Keratinocyte (primary cell): ENCODE results near the gene ZNF275.

Experiments
- CTCF ChIP-seq, 3 experiments: IDR thresholded peaks in 1 of 3; conservative IDR thresholded peaks in 1 of 3; optimal IDR thresholded peaks in 1 of 3; 2 replicates in 2 of 3; 3 replicates in 1 of 3; pipeline versions ENCODE3 to v1.5.1; 2011; ENCODE audit warnings: low read length in 3 of 3, mild to moderate bottlenecking in 3 of 3, moderate library complexity in 2 of 3, control low read depth in 1 of 3, inconsistent platforms in 1 of 3; ENCODE audit not compliant: insufficient read depth in 2 of 3; ENCODE audit errors: extremely low read depth in 1 of 3
- EZH2 ChIP-seq: IDR thresholded peaks from one replicate; pipeline ENCODE4 v1.6.1; 2012; ENCODE audit warnings: inconsistent platforms, mild to moderate bottlenecking, low read length, moderate library complexity

- no peak for TF ChIP-seq CTCF (optimal IDR thresholded peaks at IDR 0.05 in 1 of 3, IDR thresholded peaks at IDR 0.05 in 1 of 3, conservative IDR thresholded peaks at IDR 0.05 in 1 of 3; ENCODE audit: extremely low read depth in 1 of 3, insufficient read depth in 2 of 3, low read length in 3 of 3)
- no peak for TF ChIP-seq EZH2
Observed at GRCh38 chrX:153318811-153319210, 15.1 kb upstream of the ZNF275 start.
